SIG-M5 treated with dmso at 0.1 percent for 504 hours (cell line): Measurements from ENCODE around the gene TMEM184A.

Source experiments
- DNase-seq: peaks from one replicate; lab custom pipeline; 2025; ENCODE audit not compliant: unreplicated experiment; lab: John Stamatoyannopoulos, UW

The TMEM184A gene

DNA sequence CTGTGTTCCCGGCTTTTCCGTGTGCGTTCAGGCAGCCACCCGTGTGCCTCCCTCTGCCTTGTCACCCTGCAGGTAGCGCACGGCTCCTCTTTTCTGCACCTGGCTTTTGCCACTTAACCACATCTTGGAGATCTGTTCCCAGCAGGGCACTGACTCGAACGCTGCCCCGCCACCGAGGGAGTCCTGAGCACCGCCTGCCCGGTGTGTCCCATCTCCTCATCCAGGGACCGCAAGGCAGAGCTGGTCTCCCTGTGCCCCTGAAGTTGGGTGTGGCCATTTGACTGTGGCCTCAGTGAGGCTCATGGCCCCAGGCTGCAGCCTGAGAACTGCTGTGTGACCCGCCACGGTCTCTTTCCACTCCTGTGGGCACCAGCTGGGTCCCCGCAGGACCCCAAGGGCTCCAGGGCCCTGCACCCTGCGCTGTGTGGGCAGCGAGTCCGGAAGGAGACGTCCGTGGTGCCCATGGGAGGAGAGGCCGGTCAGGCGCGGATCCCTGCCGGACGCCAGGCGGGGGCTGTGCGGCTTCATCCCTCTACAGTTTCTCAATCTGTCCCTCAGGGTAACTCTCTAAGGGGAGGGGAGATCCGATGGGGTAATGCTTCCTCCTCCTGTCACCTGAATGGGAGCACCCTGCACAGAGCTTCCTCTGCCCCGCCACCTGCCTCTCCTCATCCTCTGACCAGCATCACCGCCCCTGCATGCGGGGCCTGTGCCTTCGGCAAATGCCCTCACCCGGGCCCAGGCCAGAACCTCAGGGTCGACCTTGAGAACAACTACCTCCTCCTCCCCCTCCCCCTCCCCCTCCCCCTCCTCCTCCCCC, 50.1 kb downstream of the TMEM184A start:
- peak; percentile 15 for DNase-seq

DNA sequence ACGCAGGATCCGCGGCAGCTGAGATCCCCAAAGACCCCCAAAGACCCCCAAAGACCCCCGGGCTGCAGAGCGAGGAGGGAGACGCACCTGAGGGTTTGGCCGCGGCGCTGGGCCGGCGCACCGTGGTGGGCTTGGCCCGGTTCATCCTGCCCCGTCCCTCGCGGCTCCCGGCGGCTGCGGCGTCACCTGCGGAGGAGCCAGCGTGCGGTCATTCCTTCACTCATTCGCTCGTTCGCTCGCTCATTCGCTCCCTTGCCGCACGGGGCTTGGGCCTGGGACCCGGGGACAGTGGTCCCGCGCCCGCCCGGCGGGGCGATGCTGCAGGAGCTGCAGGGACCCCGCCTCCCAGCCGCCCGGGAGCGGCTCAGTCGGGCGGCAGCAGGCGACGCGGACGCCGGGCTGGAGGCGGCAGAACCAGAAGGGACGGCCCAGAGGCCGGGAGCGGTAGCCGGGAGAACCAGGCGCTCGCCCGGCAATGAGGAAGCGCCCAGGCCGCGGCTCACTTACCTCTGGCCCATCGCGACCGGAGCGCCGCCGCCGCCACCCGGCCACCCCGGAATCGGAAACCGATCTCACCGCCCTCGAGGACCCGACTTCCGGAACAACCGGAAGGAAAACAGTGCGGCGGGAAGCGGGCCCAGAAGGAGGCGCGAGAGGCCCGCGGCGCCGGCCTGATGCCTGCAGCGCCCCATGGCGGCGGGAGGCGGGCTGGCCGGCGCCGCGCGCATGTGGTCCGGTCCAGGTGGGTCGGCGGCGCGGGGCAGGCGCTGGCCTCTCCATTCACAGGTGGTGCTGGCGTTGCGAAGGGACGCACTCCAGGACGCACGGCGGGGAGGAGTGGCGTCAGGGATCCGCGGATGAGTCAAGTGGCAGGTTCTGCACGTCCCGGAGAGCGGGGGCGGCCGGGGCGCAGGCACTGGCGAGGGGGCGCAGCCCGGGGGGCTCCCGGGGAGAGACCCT, 51.9 kb downstream of the TMEM184A start, which contains the start of gene INTS1:
INTS1 (minus strand) TSS at position 574 of the 960 bp plus-strand sequence; CDS start at position 145, 429 bp downstream.
- DNase-seq = peak; percentile 93

DNA sequence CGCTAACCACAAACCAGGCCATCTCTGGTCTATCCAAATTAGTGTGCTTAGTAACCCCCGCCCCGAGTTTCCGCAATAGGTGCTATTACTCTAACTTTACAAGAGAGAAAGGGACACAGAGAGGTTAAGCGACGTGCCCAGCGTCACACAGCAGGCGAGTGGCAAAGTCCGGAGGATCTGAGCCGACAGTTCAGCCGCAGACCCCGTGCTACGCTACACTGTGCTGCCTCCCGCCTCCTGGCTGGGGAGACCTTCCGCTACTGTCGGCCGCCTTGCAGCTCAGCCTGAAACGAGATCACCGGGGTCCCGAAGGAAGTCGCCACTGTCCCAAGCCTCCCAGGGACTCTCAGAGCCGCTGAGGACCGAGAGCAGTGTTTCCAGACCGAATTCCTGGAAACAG, 52.6 kb downstream of the TMEM184A start:
- no peak for DNase-seq

DNA sequence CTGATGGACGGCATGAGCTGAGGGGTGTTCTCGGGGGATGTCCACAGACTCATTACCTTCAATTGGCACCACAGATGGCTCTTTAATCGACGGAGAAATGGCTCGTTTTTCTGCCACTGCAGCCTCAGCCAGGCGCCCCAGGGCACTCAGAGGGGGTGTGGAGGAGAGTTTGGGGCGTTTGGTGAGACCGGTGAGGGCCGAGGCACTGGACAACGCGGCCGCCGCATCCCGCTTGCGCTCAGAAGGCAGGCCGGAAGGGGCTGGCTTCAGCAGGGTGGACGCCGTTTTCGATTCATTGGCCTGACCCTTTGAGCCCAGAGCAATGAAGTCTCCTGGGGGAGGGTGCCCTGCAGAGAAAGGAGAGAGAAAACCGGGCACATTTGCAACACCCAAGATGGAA, 53.2 kb downstream of the TMEM184A start:
- DNase-seq = no peak

DNA sequence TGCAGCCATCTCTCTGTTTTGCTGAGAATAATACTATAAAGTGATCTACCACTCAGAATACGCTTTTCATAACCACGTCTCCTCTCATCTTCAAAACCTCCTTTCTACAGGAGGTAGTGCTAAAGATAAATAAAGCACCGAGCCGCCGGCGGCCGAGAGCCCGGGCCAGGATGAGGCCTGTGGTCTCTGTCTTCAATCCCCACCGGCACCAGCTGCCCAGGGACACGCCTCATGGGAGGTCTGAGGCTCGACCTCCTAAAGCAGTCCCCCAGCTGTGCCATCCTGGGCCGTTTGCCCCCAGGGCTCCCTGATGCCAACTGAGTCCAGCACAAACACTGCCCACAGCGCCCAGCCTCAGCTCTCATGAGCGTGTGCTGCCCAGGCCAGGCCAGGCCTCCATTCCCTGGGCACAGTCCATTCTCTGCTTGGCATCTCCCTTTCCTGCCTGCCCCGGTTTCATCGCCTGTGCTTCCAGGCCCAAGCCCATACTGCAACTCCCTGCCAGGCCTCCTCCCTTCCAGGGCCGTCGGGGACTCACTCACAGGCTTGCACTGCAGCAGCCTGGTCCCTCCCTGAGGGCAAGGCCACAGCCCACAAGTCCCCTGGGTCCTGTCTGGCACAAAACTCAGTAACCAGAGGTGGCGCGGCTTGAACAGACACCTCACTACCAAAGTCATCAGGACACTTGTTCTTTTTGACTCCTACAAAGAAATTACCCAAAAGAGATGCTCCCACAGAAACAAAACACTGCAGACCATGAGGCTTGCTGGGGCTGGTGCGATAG, 54.3 kb downstream of the TMEM184A start:
- no peak for DNase-seq

DNA sequence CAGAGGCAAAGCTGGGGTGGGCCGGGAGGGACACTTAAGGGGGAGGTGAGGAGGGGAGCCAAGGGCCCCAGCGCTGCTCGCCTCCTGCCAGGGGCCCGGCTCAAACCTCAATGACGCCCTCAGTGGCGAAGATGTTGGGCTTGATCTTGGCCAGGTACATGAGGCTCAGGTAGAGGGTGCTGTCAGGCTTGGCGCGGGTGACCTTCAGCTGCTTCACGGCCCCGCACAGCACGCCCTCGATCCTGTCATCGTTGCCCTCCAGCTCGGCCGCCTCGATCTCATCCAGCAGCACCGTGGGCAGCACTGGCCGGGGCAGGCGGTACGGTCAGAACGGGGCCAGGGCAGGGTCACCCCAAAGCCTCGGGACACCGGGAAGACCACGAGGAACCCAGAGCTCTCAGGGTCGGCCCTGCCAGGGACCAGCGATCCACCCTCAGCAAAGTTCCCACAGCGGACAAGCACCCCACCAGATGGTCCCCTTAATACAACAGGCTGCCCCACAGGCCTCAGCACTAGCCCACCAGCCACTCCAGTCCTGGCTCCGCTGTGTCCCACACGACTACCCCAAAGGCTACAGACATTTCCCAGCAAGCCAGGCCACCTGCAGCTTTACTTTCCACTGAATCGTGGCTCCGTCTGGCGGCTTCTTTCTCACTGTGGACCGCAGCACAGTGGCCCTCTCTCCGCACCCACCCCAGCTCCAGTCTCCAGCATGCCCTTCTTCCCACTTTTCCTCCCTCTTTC, 55.8 kb downstream of the TMEM184A start:
- no peak for DNase-seq

DNA sequence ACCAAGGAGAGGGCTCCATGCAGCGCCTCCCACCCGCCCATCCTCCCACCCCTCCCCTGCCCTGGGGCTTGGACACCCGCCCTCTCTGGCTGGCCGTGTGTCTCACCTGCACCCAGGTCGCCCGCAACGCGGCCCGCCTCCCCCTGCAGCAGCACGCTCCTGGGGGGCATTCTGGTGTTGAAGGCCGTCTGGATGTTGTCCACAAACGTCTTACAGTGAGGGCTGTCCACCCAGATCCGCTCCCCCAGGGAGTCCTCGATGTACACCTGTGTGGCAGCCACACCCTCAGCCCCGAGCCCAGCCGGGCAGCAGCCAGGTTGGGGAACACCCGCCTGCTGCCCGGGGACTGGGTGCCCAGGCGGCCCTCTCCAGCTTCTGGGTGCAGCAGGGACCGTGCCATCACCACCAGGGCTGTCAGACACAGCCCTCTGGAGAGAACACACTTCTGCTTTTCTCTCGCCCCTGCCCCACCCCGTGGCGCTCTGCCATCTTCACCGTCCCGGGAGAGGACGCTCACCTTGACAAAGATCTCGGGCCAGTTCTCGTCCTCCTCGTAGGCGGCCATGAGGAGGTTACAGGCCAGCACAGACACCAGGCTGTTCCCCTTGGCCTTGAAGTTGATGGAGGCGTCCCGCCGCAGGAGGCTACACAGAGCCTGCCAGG, 56.5 kb downstream of the TMEM184A start:
- no peak for DNase-seq

DNA sequence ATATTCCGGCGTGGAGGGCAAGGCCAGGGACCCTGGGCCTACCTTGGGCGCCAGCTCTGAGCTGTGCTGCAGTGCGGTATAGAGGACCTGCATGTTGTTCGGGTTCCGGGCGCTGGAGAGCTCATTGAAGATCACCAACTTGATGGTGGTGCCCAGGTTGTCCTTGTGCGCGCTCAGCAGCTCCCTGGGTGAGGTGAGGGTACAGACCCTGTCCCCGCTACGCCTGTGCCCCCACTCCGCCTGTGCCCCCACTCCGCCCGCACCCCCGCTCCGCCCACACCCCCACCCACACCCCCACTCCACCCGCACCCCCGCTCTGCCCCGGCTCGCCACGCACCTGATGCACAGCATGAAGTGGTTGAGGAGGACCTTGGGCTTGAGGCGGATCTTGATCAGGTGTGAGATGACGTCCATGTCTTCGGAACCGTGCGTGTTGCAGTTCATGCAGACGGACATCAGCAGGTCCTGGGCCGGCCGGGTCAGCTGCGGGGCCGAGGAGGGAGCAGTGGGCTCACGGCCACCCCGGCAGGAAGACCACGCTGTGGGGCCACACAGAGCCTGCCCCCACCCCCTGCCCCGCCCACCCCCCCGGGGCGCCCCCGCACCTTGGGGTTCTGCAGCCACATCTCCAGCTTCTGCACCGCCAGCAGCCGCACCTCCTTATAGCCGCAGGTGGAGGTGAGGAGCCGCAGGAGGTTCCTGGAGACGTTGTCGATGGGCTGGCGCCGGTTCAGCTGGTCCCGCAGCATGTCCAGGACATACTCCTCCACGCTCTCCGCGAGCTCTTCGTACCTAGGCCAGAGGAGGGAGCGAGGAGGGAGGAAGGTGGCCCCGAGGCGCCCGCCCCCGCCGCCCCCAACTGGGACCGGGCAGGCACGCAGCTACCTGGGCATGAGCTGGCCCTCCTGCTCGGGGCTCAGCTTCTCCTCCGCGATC, 57.4 kb downstream of the TMEM184A start:
- DNase-seq = no peak

DNA sequence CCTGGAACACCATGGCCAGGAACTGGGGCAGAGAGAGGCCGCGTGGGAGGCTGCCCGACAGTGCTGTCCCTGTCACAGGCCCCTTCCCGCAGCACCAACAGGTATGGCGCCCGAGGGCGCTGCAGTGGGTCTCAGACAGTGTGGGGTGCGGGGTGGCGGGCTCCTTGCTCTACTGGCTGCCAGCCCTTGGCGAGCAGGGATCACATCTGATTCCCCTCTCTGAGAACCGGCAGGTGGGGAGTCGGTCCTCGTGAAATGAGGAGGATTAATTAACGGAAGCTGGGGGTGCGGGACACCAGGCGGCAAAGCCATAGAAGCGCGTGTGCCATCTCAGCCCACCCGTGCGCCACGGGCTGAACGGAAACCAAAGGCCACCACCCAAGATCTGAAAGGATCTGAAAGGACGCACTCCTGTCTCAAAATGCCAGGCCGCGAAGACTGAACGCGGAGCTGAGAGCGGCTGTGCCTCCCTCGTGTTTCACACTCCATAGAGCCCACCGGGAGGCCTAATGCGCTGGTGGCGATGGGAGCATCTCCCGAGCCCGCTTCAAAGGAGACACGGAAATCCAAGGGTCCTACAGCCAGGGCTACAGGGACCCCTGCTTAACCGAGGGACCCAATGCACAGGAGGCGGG, 58.6 kb downstream of the TMEM184A start:
- DNase-seq = no peak

DNA sequence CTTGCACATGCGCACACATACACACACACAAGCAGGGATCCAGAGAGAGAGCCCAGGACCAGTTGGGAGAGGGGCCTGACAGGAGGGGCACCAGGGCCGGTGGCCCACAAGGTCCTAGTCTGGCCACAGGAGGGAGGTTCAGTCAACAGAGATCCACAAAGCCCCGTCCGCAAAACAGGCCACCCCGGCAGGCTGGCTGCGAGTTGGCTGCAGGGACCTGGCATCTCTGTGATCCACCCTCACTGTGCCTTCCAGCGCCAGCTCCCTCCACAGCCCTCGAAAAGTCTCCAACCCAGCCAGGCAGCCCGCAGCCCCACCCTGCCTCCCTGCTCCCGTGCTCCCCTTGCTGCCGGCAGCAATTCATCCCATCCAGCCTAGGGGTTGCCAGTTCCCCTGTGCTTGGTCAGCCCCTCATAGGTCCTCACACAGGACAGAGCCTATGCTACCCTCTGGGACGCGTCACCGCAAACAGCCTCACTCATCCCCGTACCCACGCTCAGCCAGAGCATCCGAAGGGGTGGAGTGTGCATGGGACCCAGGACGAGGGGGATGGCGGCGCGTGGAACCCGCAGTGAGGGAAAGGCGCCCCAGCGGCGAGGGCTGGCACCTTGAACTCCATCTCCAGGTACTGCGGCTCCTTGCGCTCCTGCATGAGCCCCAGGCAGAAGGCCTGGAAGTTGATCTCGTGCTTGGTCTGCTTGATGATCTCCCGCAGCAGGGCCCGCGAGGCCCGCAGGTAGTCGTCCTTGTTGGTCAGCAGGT, 59.3 kb downstream of the TMEM184A start:
- DNase-seq = no peak

DNA sequence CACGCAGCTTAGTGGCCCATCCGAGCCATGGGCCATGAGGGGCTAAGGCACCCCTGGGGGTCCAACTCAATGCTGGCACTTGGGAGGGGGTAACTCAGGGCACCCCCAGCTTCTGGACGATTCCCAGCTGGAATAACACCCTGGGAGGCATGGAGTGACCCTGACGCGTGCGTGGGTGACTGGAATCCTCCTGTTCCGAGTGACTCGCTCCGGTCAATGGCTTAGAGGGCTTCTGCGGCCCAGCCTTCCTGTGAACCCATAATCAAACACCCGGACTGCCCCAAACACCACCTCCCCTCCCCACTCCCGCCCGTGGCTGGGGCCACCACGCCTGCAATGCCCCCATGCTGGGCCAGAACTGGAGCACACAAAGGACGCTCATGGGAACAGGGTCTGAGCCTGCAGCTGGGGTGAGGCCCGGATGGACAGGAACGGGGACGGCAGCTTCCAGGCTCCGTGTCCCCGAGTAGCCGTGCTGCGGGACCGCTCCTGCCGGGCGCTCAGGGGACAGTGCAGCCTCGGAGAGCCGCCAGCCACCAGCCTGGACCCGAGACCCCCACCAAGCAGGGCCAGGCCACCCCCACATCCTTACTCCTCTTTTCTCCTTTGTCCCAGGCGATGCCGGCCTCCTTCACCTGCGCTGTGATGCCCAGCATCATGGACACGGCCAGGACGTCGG, 60.3 kb downstream of the TMEM184A start:
- DNase-seq = no peak

DNA sequence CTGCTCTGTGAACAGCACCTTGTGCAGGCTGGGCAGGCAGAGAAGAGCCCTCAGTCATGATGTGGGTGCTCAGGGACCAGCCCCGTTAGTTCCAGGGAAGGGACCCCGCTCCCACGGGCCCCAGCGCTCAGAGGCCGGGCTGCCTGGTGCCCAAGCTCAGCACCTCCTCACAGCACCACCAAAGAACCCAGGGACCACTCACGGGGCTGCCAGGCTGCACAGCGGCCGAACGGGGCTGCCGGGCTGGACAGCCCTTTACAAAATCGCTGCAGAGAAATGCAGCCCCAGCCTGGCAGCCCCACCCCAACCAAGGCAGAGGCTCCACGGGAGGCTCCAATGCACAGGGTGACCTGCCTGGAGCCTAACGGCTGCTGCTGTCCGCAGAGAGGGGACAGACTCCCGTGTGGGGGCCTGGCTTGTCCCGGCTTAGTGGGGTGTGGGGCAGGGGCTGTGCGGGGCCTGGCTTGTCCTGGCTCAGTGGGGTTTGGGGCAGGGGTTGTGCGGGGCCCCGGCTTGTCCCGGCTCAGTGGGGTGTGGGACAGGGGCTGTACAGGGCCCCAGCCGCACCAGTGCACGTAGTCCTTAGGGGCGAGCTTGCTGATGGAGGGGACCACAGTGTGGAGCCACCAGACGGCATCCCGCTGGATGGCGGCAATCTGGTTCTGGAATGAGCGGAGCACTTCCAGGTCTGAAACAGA, 61.0 kb downstream of the TMEM184A start:
- no peak for DNase-seq

DNA sequence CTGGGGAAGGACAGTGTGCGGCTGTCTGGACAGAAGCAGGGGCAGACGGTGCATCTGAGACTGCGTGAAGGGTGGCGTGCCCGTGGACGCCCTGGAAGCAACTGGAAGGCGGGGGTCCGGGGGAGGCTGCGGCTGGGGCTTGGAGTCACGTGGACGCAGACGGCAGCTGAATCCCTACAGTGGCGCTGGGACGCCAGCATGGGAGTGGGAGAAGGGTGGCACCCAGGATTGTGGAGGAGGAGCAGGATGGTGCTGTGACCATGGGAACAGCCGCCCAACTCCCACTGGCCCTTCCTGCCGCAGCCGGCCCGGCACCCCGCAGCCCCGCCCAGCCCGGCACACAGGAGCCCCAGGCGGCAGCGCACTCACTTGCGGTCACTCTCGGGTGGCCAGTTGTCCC, 61.6 kb downstream of the TMEM184A start:
- DNase-seq = no peak

DNA sequence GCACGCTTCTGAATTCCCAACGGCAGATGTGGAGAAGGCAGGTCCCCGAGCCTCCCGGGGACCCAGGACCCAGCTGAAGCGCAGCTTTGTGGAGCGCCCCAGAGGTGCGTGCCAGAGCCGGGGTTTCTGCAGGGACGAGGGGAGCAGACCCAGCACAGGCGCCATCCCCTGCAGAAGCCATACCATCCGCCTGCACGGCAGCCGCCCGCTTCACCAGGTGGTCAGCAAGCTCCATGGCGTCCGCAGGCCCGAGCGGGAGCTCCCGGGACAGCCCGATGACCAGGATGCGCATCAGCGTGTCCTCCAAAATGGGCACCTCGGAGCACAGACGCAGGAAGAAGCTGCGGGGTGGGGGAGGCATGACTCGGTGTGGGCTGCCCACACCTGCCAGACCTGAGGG, 62.4 kb downstream of the TMEM184A start:
- DNase-seq = no peak

DNA sequence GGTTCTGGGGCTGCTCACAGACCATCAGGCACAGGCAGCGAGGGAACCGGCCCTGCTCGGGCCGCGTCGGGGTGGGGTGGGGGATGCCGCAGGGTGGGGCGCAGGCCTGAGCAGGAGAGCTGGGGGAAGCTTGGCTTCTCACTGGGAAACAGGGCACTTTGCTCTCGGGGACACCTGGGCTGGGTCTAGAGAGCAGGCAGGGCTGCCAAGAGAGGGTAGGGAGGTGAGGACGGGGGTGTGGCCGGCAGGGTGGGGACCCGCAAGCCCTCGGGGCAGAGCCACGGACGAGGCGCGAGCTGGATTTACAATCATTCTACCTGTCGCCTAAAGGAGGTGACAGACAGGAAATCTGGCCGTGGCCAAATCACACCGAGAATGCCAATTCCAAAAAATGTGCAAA, 62.9 kb downstream of the TMEM184A start:
- DNase-seq = no peak

DNA sequence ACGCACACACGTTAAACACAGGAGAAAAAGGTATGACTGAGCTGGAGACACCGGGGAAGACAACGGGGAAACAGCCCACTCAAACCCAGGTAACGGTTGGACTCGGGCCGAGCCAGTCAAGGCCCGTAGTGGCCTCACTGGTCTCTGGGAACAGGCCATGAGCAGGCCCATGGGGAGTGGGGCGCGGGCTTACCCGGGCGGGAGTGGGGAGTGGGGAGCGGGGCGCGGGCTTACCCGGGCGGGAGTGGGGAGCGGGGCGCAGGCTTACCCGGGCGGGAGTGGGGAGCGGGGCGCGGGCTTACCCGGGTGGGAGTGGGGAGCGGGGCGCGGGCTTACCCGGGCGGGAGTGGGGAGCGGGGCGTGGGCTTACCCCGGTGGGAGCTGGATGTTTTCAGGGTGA, 63.4 kb downstream of the TMEM184A start:
- DNase-seq = no peak
